ENCODE data around the gene DNAJC4. TPM values are rescaled to one million over a fixed set of nuclear protein-coding genes. Genes with fewer than 3 reads are reported as not detected.

DNAJC4 gene
- total and polyA plus RNA-seq, 9 of the 15 experiments (the other 6 are each of a cell fraction or from before 2014, with no cell fraction given), result 4.0 to 32.6 (median 19.9) TPM

GRCh38 chr11:64225608-64226506 is 4.5 kb upstream of the DNAJC4 start, which contains the start of the genes NUDT22 and TRPT1 (continued):
- TF ChIP-seq ELF2 (CRISPR knock-in tag; IDR thresholded peaks at IDR 0.05) (peak; percentile 68), GABPB1 (CRISPR knock-in tag; IDR thresholded peaks at IDR 0.05) (peak; percentile 92), GMEB1 (CRISPR knock-in tag; IDR thresholded peaks at IDR 0.05) (peak; percentile 50; the same call in 1 of the 2 replicates), NKRF (IDR thresholded peaks at IDR 0.05; ENCODE audit: borderline replicate concordance) (peak; percentile 41; the same call in 1 of the 2 replicates), FOXJ3 (CRISPR knock-in tag; IDR thresholded peaks at IDR 0.05) (no peak), ZBTB40 (IDR thresholded peaks at IDR 0.05) (peak; percentile 88), ZBTB40 (CRISPR knock-in tag; IDR thresholded peaks at IDR 0.05) (no peak), ZNF512 (tag; IDR thresholded peaks at IDR 0.05) (no peak), TBP (optimal IDR thresholded peaks at IDR 0.05; ENCODE audit: low read depth, low read length) (peak; percentile 50), STAT5B (CRISPR knock-in tag; IDR thresholded peaks at IDR 0.05) (no peak), NCOA2 (IDR thresholded peaks at IDR 0.05; ENCODE audit: partially characterized antibody in 2 of 2) (no peak), CTBP1 (IDR thresholded peaks at IDR 0.05; ENCODE audit: borderline replicate concordance) (peak; percentile 30)
